Astrocyte (in vitro differentiated cells and primary cell): ENCODE measurements around the gene TEC.

Experiments
- EZH2 ChIP-seq: IDR thresholded peaks from 2 replicates; pipeline ENCODE4 v1.6.1; 2012; ENCODE audit warnings: mild to moderate bottlenecking, low read length, inconsistent platforms; ENCODE audit not compliant: insufficient read depth
- TF ChIP-seq, protein P1 (sequence below): IDR thresholded peaks from 2 replicates; pipeline ENCODE4 v1.5.1; 2011; ENCODE audit warnings: low read depth, mild to moderate bottlenecking, inconsistent platforms, low read length, moderate library complexity; ENCODE audit not compliant: insufficient read depth

GRCh38 chr4:48134081-48134480 lies 135.6 kb downstream of the TEC start, which contains the start of gene TXK:
- TF ChIP-seq, protein P1, sequence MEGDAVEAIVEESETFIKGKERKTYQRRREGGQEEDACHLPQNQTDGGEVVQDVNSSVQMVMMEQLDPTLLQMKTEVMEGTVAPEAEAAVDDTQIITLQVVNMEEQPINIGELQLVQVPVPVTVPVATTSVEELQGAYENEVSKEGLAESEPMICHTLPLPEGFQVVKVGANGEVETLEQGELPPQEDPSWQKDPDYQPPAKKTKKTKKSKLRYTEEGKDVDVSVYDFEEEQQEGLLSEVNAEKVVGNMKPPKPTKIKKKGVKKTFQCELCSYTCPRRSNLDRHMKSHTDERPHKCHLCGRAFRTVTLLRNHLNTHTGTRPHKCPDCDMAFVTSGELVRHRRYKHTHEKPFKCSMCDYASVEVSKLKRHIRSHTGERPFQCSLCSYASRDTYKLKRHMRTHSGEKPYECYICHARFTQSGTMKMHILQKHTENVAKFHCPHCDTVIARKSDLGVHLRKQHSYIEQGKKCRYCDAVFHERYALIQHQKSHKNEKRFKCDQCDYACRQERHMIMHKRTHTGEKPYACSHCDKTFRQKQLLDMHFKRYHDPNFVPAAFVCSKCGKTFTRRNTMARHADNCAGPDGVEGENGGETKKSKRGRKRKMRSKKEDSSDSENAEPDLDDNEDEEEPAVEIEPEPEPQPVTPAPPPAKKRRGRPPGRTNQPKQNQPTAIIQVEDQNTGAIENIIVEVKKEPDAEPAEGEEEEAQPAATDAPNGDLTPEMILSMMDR = no peak
- TF ChIP-seq EZH2 = no peak
